Right lobe of liver (tissue), 6 donors: Measurements from ENCODE around the gene HSF4. TPM values are rescaled to one million over a fixed set of nuclear protein-coding genes. Genes with fewer than 3 reads are reported as not detected.

Experiments used
- ATAC-seq, 4 donors: fragments of 200-7000 bp; cut with Tn5 transposase; one replicate each; pipeline ENCODE4 v1.9.1; 2020; ENCODE audit warnings: mild to moderate bottlenecking in 4 of 4, moderate library complexity in 4 of 4
- DNase-seq, 3 donors: peaks; one replicate each; pipeline ENCODE4 v3.0.0-alpha.2; 2020
- H3K27ac ChIP-seq, 3 donors: fragments of 200-600 bp; one replicate each; pipeline ENCODE4 v1.8.0; 2022
- H3K27me3 ChIP-seq, 2 donors: fragments of 200-600 bp; one replicate each; pipeline ENCODE4 v1.8.0; 2022
- H3K36me3 ChIP-seq, 4 donors: fragments of 200-600 bp; sonication (generic) in 1 of 4; one replicate each; pipeline versions ENCODE4 v1.5.1 to v1.8.0; 2017 to 2022; ENCODE audit warnings: control low read depth in 1 of 4
- H3K4me1 ChIP-seq, 4 donors: fragments of 200-600 bp; sonication (generic) in 1 of 4; one replicate each; pipeline versions ENCODE4 v1.5.1 to v1.8.0; 2017 to 2022; ENCODE audit warnings: control low read depth in 1 of 4
- H3K4me3 ChIP-seq, 3 donors: fragments of 200-600 bp; one replicate each; pipeline ENCODE4 v1.8.0; 2022
- H3K9me3 ChIP-seq, 4 donors: fragments of 200-600 bp; sonication (generic) in 1 of 4; one replicate each; pipeline versions ENCODE4 v1.5.1 to v1.8.0; 2017 to 2022; ENCODE audit warnings: control low read depth in 1 of 4
- POLR2A ChIP-seq: fragments of 450-650 bp; IDR thresholded peaks from one replicate; pipeline ENCODE4 v1.6.1; 2017; ENCODE audit warnings: antibody characterized with exemption, mild to moderate bottlenecking
- WGBS: methylation state at CpG from one replicate; pipeline ENCODE4 v1.1.6; 2018; ENCODE audit warnings: low coverage, low lambda C conversion rate; ENCODE audit not compliant: insufficient coverage; ENCODE audit errors: missing lambda C conversion rate; 5-methylcytosine and 5-hydroxymethylcytosine counted together
- intact Hi-C, 2 donors: fragments of 100-400 bp; cut with DNase I; formaldehyde crosslinking; loops; one replicate each; pipeline versions ENCODE4 v1.11.2 to v1.14.1; 2022
- total RNA-seq, 6 experiments: library from RNA; depleted of rRNA in 2 of 6; stranded (reverse); fragments of >200 nt in 2 of 6; fragmentation: NEBNext Ultra II Directional in 3 of 6; extraction: Animal tissue kit (Norgen Biotek cat#: 25700) in 3 of 6; gene quantifications; one replicate each; pipeline versions ENCODE4 v1.1.0 to v1.2.4, GENCODE V29; 2016 to 2023
- TF ChIP-seq, protein P1 (sequence below), 4 donors: fragments of 200-600 bp in 3 of 4; fragments of 450-650 bp in 1 of 4; IDR thresholded peaks; one replicate each; pipeline versions ENCODE4 v1.5.1 to v1.8.0; 2016 to 2022; ENCODE audit warnings: antibody characterized with exemption in 4 of 4, mild to moderate bottlenecking in 2 of 4
- donor health status: DM: no; HTN: yes; CAD: no.
- donor health status: DM: no; HTN: no; CAD: no.
- donor health status: DM: no; HTN: no; CAD: no.
- donor health status: DM: no; HTN: yes; CAD: no.
- donor health status: DM: no; HTN: yes; CAD: no.

HSF4 gene
- total RNA-seq, 6 experiments from 2014 or later, result 10.4 to 44.1 (median 30.1) TPM

DNA sequence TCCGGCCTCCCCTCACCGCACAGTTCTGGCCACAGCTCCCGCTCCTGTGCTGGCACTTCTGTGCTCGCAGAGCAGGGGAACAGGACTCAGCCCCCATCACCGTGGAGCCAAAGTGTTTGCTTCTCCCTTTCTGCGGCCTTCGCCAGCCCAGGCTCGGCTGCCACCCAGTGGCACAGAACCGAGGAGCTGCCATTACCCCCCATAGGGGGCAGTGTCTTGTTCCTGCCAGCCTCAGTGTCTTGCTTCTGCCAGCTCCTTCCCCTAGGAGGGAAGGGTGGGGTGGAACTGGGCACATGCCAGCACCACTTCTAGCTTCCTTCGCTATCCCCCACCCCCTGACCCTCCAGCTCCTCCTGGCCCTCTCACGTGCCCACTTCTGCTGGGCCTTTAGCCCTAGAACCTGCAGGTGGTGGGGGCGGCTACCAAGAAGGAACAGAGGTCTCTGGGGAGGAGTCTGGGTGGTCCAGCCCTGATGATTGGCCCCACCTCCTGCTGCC lies 33.7 kb downstream of the HSF4 start:
- Histone ChIP-seq H3K4me1 (peaks cover 0 to 16% (median 2%) of the 10 kb centered on the region in 4 donors), H3K27ac (no peak overlapping the region), H3K27me3 (no peaks in the 10 kb centered on the region), H3K9me3 (no peaks in the 10 kb centered on the region), H3K4me3 (no peak overlapping the region), H3K36me3 (peaks cover 0 to 47% (median 18%) of the 10 kb centered on the region in 4 donors)
- intact Hi-C loops, result loop anchor here in 1 of 2 donors (5.0 kb wide), 1 partner anchor 34 kb away; no protein-coding TSS in a partner anchor
- WGBS, result 35% methylated on average over 4 of the region's 12 CpGs
- DNase-seq (no peak), ATAC-seq (peak; percentile 5 to 50 (median 36))
- no peak for TF ChIP-seq POLR2A
- TF ChIP-seq, protein P1, sequence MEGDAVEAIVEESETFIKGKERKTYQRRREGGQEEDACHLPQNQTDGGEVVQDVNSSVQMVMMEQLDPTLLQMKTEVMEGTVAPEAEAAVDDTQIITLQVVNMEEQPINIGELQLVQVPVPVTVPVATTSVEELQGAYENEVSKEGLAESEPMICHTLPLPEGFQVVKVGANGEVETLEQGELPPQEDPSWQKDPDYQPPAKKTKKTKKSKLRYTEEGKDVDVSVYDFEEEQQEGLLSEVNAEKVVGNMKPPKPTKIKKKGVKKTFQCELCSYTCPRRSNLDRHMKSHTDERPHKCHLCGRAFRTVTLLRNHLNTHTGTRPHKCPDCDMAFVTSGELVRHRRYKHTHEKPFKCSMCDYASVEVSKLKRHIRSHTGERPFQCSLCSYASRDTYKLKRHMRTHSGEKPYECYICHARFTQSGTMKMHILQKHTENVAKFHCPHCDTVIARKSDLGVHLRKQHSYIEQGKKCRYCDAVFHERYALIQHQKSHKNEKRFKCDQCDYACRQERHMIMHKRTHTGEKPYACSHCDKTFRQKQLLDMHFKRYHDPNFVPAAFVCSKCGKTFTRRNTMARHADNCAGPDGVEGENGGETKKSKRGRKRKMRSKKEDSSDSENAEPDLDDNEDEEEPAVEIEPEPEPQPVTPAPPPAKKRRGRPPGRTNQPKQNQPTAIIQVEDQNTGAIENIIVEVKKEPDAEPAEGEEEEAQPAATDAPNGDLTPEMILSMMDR (IDR thresholded peaks at IDR 0.05), result peak; percentile 26 to 49 (median 30)

DNA sequence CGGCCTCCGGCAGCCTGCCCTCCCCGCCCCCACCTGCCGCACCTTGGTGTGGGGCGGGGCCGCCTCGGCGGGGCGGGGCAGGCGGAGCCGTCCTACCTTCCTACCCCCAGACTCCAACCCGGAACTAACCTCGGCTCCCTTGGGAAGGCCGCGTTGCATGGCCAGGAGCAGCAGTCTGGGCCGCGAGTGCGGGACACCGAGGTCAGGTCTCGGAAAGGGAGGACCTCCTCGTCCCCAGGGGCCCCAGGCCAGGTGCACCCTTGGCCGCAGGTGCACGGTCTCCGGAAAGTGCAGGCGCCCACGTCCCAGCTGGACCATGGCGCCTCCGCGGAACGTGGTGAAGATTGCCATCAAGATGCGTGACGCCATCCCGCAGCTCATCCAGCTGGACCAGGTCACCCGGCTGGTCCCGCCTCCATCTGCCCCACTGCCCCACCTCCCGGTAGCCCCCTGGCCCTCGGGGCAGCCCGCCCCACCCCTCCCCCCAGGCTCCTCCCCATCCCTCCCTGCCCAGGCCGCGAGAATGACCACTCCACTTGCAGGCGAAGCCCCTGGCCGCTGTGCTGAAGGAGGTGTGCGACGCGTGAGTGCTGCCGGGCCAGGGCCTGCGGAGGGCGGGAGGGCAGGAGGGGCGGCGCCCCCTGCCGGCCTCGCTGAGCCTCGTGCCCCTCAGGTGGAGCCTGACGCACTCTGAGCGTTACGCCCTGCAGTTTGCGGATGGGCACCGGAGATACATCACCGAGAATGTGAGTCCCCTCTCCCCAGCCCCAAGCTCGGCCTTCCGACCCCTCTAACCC lies 34.7 kb downstream of the HSF4 start, which contains the start of gene ELMO3:
TSS of gene ELMO3 (plus strand) at position 121 of the 797 bp plus-strand sequence. CDS start at position 317, 196 bp downstream.
- 26% methylated on average over 8 of the region's 61 CpGs for WGBS
- Histone ChIP-seq H3K9me3 (no peaks in the 10 kb centered on the region), H3K4me1 (peaks cover 0 to 7% (median 0%) of the 10 kb centered on the region in 4 donors)

DNA sequence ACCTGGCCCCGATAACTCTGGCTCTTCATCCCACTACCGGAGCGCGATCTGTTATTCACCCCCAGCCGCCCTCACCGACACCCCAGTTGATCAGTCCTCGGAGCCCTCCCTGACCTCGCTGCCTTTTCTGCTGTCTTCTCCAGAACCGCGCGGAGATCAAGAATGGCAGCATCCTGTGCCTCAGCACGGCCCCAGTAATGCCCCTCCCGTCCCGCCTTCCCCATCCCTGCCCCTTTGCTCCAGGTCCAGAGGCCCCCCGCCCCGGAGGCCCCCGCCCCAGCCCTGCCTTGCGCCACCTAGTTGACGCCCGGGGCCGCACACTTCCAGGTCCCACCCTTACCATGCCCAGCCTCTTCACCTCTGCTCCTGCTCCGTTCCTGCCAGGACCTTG lies 35.3 kb downstream of the HSF4 start:
- peak; percentile 1 to 12 (median 5) for ATAC-seq
- WGBS, result 40% methylated on average over 5 of the region's 22 CpGs
- Histone ChIP-seq H3K27me3 (no peaks in the 10 kb centered on the region), H3K9me3 (no peaks in the 10 kb centered on the region), H3K4me3 (peak overlapping the region; percentile 30 to 58 (median 51)), H3K4me1 (peaks cover 0 to 7% (median 0%) of the 10 kb centered on the region in 4 donors), H3K36me3 (peaks cover 0 to 39% (median 14%) of the 10 kb centered on the region in 4 donors), H3K27ac (no peak overlapping the region)
- DNase-seq, result no peak
- intact Hi-C loops, result loop anchor here in 1 of 2 donors (5.0 kb wide), 1 partner anchor 32 kb away; no protein-coding TSS in a partner anchor
- TF ChIP-seq POLR2A, result no peak
- TF ChIP-seq, protein P1 (IDR thresholded peaks at IDR 0.05), result no peak

More for the DNA sequence above, 34.7 kb downstream of the HSF4 start, which contains the start of gene ELMO3:
- H3K27ac ChIP-seq, result no peak within 1 kb of the TSS
- ATAC-seq (peak; percentile 76 to 81 (median 76)), DNase-seq (peak in 1 of 3 donors; percentile 55)
- intact Hi-C loops, result loop anchor here in 1 of 2 donors (5.0 kb wide), 1 partner anchor 33 kb away; no protein-coding TSS in a partner anchor
- peak within 1 kb of the TSS; percentile 30 to 58 (median 51) for H3K4me3 ChIP-seq
- H3K27me3 ChIP-seq, result no peaks in the 10 kb centered on the region
- H3K36me3 ChIP-seq, result peaks cover 0 to 45% (median 18%) of the 10 kb centered on the region in 4 donors
- TF ChIP-seq, protein P1 (IDR thresholded peaks at IDR 0.05), result peak; percentile 32 to 57 (median 48)
- TF ChIP-seq POLR2A, result peak; percentile 24

DNA sequence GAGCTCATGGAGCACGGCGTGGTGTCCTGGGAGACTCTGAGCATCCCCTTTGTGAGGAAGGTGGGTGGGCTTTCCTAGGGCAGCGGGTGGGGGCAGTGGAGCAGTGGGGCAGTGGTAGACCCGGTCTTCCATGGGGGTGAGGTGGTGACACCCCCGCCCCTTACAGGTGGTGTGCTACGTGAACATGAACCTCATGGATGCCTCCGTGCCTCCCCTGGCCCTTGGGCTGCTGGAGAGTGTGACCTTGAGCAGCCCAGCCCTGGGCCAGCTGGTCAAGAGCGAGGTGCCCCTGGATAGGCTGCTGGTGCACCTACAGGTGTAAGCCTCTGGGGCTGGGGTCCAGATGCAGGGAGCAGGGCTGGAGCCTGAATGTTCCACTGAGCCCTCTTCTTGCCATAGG lies 35.9 kb downstream of the HSF4 start:
- TF ChIP-seq POLR2A, result no peak
- TF ChIP-seq, protein P1 (IDR thresholded peaks at IDR 0.05), result no peak
- WGBS, result no CpG with 5 or more reads among the region's 8 CpGs
- no peaks in the 10 kb centered on the region for H3K9me3 ChIP-seq
- peaks cover 0 to 7% (median 0%) of the 10 kb centered on the region in 4 donors for H3K4me1 ChIP-seq
- no peak overlapping the region for H3K4me3 ChIP-seq
- no peak for DNase-seq
- H3K27ac ChIP-seq, result no peak overlapping the region
- H3K36me3 ChIP-seq, result peaks cover 0 to 32% (median 8%) of the 10 kb centered on the region in 4 donors
- intact Hi-C loops, result no loop called here
- ATAC-seq, result no peak
- H3K27me3 ChIP-seq, result no peaks in the 10 kb centered on the region
